ENCODE data around the gene NKX3-2.

The NKX3-2 gene

DNA sequence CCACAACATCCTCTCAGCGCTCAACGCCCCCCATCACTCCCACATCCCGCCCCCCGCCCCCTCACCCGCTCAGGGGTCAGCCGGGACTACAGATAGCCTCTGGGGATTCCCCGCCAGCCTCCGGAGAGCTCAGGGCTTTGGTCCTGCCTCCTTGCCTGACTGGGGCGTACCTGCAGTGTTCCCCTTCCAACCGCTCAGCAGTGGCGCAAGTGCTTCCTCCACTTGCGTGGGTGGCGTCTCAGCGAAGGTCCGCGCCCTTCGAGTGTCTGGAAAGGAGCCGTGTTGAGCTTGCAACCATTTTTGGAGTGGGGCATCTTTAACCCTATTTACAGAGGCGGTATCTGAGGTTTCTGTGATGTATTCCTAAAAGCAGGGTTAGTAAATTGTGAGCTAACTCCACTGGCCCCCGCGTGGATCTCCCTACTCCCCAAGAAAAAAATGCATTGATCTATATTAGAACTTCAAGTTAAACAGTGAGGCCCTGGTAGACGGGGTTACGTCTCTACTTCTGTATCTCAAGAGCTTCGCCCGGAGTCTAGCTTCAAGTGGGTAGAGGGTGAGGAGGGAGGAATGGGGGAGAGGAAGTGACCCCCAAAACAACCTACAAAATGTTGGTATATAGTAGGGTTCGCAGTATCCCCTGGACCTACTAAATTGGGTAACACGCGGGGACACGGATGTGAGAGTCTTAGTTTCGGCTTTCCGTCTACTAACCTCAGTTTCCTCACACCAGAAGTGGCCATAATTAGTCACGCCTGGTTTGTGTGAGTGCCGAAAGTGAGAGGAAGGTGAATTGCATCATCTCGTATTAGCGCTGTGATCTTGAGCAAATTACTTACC, 16.1 kb downstream of the NKX3-2 start:
- TF ChIP-seq POLR2AphosphoS5 (IDR thresholded peaks at IDR 0.05; ENCODE audit: low read depth, low read length) (no peak), TAF1 (IDR thresholded peaks at IDR 0.05; ENCODE audit: borderline replicate concordance, insufficient read depth, low read length) (no peak), SIN3A (IDR thresholded peaks at IDR 0.05; ENCODE audit: borderline replicate concordance, insufficient read depth, low read length) (no peak), FOXP2 (optimal IDR thresholded peaks at IDR 0.05; ENCODE audit: borderline replicate concordance, extremely low read depth, extremely low read length, insufficient read depth) (no peak)
- TF ChIP-seq, protein P1, sequence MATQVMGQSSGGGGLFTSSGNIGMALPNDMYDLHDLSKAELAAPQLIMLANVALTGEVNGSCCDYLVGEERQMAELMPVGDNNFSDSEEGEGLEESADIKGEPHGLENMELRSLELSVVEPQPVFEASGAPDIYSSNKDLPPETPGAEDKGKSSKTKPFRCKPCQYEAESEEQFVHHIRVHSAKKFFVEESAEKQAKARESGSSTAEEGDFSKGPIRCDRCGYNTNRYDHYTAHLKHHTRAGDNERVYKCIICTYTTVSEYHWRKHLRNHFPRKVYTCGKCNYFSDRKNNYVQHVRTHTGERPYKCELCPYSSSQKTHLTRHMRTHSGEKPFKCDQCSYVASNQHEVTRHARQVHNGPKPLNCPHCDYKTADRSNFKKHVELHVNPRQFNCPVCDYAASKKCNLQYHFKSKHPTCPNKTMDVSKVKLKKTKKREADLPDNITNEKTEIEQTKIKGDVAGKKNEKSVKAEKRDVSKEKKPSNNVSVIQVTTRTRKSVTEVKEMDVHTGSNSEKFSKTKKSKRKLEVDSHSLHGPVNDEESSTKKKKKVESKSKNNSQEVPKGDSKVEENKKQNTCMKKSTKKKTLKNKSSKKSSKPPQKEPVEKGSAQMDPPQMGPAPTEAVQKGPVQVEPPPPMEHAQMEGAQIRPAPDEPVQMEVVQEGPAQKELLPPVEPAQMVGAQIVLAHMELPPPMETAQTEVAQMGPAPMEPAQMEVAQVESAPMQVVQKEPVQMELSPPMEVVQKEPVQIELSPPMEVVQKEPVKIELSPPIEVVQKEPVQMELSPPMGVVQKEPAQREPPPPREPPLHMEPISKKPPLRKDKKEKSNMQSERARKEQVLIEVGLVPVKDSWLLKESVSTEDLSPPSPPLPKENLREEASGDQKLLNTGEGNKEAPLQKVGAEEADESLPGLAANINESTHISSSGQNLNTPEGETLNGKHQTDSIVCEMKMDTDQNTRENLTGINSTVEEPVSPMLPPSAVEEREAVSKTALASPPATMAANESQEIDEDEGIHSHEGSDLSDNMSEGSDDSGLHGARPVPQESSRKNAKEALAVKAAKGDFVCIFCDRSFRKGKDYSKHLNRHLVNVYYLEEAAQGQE (IDR thresholded peaks at IDR 0.05; ENCODE audit: insufficient read depth in 1 of 2, low read depth in 2 of 2, low read length in 2 of 2) = no peak

DNA sequence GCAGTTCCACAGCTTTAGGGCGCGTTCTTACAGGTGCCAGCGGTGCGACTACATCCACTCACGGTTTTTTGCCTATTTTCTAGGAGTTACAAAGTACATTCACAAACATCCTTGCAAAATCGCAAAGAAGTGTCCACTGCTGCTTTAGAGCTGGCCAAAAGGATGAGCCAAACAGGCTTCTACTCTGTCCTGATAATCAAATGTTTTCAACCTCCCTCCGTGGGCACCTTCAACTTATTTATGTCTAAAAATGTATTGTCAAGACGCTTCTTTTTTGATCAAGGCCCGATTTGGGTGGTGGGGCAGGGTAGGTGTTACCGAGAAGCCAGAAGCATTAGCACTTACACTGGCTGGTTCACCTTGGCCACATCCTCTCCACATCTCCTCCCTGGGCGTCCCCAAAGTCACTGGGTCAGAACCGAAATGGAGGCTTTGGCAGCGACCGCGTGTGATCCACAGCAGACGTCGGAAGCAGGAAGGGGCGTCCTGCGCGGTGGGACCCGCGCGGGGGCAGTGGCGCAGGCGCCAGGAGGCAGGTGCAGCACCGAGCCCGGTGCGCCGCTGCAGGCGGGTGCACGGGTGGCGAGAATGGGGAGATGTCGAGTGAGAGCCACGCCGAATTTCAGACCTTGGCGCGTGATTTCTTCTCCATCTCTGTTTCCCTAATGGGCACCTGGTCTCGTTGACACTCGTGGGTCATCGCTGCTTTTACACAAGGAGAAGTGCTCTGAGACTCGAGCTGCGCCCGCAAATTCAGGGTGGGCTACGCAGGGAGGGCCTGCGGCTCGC, 16.9 kb downstream of the NKX3-2 start:
- TF ChIP-seq SIN3A (IDR thresholded peaks at IDR 0.05; ENCODE audit: borderline replicate concordance, insufficient read depth, low read length) (no peak), FOXP2 (optimal IDR thresholded peaks at IDR 0.05; ENCODE audit: borderline replicate concordance, extremely low read depth, extremely low read length, insufficient read depth) (no peak)
- TF ChIP-seq, protein P1 (IDR thresholded peaks at IDR 0.05; ENCODE audit: insufficient read depth in 1 of 2, low read depth in 2 of 2, low read length in 2 of 2) = no peak

DNA sequence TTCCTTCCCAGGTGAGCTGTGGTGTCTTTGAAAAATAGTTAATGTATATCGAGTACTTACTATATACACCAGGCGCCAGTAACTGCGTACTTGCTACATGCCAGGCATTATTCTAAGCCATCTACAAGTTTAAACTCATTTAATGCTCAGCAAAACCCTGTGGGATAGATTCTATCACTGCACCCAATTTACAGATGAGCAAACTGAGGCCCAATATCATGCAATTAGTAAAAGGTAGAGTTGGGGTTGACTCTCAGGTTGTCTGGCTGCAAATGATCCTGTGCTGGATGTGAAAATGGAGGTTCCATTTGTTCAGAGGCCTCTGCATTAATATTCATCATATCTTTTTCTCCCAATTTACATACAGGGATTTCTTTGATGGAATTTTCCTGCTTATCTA, 17.6 kb downstream of the NKX3-2 start:
- TF ChIP-seq FOXP2 (optimal IDR thresholded peaks at IDR 0.05; ENCODE audit: borderline replicate concordance, extremely low read depth, extremely low read length, insufficient read depth) = no peak
- TF ChIP-seq, protein P1 (IDR thresholded peaks at IDR 0.05; ENCODE audit: insufficient read depth in 1 of 2, low read depth in 2 of 2, low read length in 2 of 2) = no peak

DNA sequence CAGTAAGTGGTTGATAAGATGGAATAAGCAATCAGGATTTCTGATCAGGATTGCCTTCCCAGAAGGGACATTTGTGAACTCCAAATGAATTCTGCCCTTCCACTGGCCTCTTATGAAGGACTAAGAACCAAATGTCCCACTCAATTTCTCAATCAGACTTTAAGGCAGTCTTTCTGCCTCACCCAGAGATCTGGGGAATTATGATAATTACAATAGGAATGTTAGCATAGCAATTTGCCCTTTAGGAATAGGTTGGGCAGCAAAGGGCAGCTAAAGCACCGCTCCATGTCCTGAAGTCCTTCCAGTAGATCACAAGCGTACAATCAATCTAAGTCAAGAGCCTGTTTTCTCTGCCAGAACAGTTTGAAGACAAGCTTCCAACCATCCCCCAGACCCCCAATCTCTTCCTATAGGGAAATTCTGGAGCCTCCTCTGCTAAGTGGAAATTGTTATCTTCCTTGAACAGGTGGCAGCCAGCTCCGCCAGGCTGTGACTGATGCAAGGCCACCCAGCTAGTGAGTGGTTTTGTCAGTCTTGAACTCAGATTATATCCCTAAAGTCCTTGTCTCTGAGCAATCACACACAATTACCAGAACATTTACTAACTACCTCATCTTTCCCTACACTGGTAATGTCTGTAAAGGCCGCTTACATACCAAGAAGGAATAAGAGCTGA, 18.6 kb downstream of the NKX3-2 start:
- TF ChIP-seq FOXP2 (optimal IDR thresholded peaks at IDR 0.05; ENCODE audit: borderline replicate concordance, extremely low read depth, extremely low read length, insufficient read depth) = no peak
- TF ChIP-seq, protein P1 (IDR thresholded peaks at IDR 0.05; ENCODE audit: insufficient read depth in 1 of 2, low read depth in 2 of 2, low read length in 2 of 2) = no peak
- TF ChIP-seq POLR2AphosphoS5 (IDR thresholded peaks at IDR 0.05; ENCODE audit: low read depth, low read length) = no peak
- TF ChIP-seq SIN3A (IDR thresholded peaks at IDR 0.05; ENCODE audit: borderline replicate concordance, insufficient read depth, low read length) = no peak
- no peak for TF ChIP-seq TAF1 (IDR thresholded peaks at IDR 0.05; ENCODE audit: borderline replicate concordance, insufficient read depth, low read length)
